ENCODE data around the gene UTP18.

UTP18 gene

GRCh38 chr17:51335006-51335590 is 74.8 kb downstream of the UTP18 start:
- no peaks in the 10 kb centered on the region for H3K36me3 ChIP-seq (ENCODE audit: insufficient read depth, low read length)
- peaks cover 3% of the 10 kb centered on the region; the same call in 1 of the 2 replicates for H3K9me3 ChIP-seq (ENCODE audit: control insufficient read depth, insufficient read depth, low read length)
- H3K4me1 ChIP-seq (ENCODE audit: insufficient read depth, low read length) = no peaks in the 10 kb centered on the region
- H3K9ac ChIP-seq (ENCODE audit: low read depth, low read length) = no peak overlapping the region

- no peaks in the 10 kb centered on the region for H3K36me3 ChIP-seq (ENCODE audit: insufficient read depth, low read length)
- H3K4me1 ChIP-seq (ENCODE audit: insufficient read depth, low read length) = no peaks in the 10 kb centered on the region
- H3K9me3 ChIP-seq (ENCODE audit: control insufficient read depth, insufficient read depth, low read length) = peaks cover 3% of the 10 kb centered on the region; the same call in 1 of the 2 replicates
- no peak overlapping the region for H3K9ac ChIP-seq (ENCODE audit: low read depth, low read length)
These were observed 75.8 kb downstream of the UTP18 start for GRCh38 chr17:51335883-51336822.

GRCh38 chr17:51341457-51341856 is 81.1 kb downstream of the UTP18 start:
- Histone ChIP-seq H3K9ac (ENCODE audit: low read depth, low read length) (no peak overlapping the region), H3K4me1 (ENCODE audit: insufficient read depth, low read length) (0 out of 2 replicates have a peak, but pooled peaks cover 2% of the 10 kb centered on the region), H3K36me3 (ENCODE audit: insufficient read depth, low read length) (no peaks in the 10 kb centered on the region), H3K9me3 (ENCODE audit: control insufficient read depth, insufficient read depth, low read length) (no peaks in the 10 kb centered on the region)

DNA sequence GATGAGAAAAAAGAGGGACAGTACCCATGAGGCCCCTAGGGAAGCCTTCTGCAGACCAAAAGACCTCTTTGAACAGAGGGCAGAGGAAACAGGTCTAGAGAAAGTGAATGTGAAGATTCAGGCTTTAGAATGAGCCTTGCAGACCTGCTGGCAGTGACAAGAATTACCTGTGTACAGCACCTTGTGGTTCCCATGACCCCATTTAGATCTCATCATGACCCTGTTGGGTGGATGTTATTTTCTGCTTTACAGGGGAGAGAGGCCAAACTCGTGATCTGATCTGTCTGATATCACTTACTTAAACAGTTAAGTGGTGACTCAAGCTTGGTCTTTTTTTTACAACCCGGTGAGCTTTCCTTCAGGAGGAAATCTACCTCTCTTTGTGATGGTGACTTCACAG is 81.9 kb downstream of the UTP18 start:
- Histone ChIP-seq H3K9ac (ENCODE audit: low read depth, low read length) (no peak overlapping the region), H3K4me1 (ENCODE audit: insufficient read depth, low read length) (0 out of 2 replicates have a peak, but pooled peaks cover 5% of the 10 kb centered on the region), H3K9me3 (ENCODE audit: control insufficient read depth, insufficient read depth, low read length) (no peaks in the 10 kb centered on the region), H3K36me3 (ENCODE audit: insufficient read depth, low read length) (no peaks in the 10 kb centered on the region)

DNA sequence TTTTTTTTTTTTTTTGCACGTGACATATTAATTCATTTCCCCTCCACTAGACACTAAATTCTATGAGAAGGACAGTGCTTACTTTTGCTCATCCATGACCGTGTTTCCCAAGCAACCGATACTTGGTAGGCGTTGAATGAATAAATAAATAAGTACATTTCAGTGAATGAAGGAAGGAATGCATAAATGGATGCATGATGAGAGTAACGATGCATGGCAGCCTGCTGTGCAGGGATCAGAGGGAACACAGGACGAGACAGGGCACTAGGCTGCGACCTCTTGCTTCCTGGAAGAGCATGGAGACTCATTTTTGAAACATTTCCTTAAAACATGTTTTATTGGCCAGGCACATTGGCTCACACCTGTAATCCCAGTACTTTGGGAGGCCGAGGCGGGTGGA is 84.2 kb downstream of the UTP18 start:
- no peaks in the 10 kb centered on the region for H3K36me3 ChIP-seq (ENCODE audit: insufficient read depth, low read length)
- no peaks in the 10 kb centered on the region for H3K9me3 ChIP-seq (ENCODE audit: control insufficient read depth, insufficient read depth, low read length)
- 0 out of 2 replicates have a peak, but pooled peaks cover 5% of the 10 kb centered on the region for H3K4me1 ChIP-seq (ENCODE audit: insufficient read depth, low read length)
- H3K9ac ChIP-seq (ENCODE audit: low read depth, low read length) = no peak overlapping the region

- Histone ChIP-seq H3K36me3 (ENCODE audit: insufficient read depth, low read length) (no peaks in the 10 kb centered on the region), H3K9ac (ENCODE audit: low read depth, low read length) (no peak overlapping the region), H3K9me3 (ENCODE audit: control insufficient read depth, insufficient read depth, low read length) (no peaks in the 10 kb centered on the region), H3K4me1 (ENCODE audit: insufficient read depth, low read length) (0 out of 2 replicates have a peak, but pooled peaks cover 5% of the 10 kb centered on the region)
These were observed 86.1 kb downstream of the UTP18 start for GRCh38 chr17:51346218-51346982.

Data from ES-I3 (cell line).